BE2C (cell line): ENCODE measurements around the gene ANKDD1B.

Experiments used
- DNase-seq: peaks from one replicate; pipeline ENCODE4 v3.0.0-alpha.2; 2020
- H3K27me3 ChIP-seq: fragments of 250-450 bp; sonication (Bioruptor Pico); 2 replicates; pipeline ENCODE4 v1.5.1; 2020; ENCODE audit warnings: mild to moderate bottlenecking
- H3K36me3 ChIP-seq: fragments of 250-450 bp; sonication (Bioruptor Pico); 2 replicates; pipeline ENCODE4 v1.5.1; 2020; ENCODE audit warnings: mild to moderate bottlenecking
- H3K4me1 ChIP-seq: fragments of 250-450 bp; sonication (Bioruptor Pico); 2 replicates; pipeline ENCODE4 v1.5.1; 2020
- H3K4me3 ChIP-seq: 2 replicates; pipeline ENCODE4 v1.5.1; 2011; ENCODE audit warnings: low read depth, low read length
- H3K9me3 ChIP-seq: fragments of 250-450 bp; sonication (Bioruptor Pico); 2 replicates; pipeline ENCODE4 v1.5.1; 2020
- TF ChIP-seq, protein P1 (sequence below): IDR thresholded peaks from 2 replicates; pipeline ENCODE4 v1.5.1; 2012; ENCODE audit warnings: mild to moderate bottlenecking, low read depth, low read length

ANKDD1B gene

DNA sequence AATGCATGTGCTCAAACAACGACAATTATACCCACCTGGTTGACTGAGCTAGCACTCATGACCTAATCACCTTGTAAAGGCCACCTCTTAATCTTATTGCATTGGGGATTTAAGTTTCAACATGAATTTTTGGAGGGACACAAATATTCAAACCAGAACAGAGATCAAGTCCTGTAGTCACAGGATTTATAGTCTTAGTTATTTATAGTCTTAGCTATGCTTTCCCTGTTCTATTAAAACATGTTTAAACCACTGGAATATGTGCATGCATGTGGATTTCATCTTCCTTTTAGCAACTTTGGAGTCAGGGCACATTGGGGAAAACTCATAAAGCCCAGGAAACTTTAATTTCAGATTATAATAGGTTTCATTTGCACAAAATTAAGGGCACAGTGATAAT lies 26.7 kb downstream of the ANKDD1B start:
- DNase-seq = no peak
- Histone ChIP-seq H3K27me3 (no peaks in the 10 kb centered on the region), H3K4me3 (no peak overlapping the region), H3K9me3 (peaks cover 3% of the 10 kb centered on the region; the same call in 1 of the 2 replicates), H3K4me1 (no peaks in the 10 kb centered on the region), H3K36me3 (no peaks in the 10 kb centered on the region)
- TF ChIP-seq, protein P1, sequence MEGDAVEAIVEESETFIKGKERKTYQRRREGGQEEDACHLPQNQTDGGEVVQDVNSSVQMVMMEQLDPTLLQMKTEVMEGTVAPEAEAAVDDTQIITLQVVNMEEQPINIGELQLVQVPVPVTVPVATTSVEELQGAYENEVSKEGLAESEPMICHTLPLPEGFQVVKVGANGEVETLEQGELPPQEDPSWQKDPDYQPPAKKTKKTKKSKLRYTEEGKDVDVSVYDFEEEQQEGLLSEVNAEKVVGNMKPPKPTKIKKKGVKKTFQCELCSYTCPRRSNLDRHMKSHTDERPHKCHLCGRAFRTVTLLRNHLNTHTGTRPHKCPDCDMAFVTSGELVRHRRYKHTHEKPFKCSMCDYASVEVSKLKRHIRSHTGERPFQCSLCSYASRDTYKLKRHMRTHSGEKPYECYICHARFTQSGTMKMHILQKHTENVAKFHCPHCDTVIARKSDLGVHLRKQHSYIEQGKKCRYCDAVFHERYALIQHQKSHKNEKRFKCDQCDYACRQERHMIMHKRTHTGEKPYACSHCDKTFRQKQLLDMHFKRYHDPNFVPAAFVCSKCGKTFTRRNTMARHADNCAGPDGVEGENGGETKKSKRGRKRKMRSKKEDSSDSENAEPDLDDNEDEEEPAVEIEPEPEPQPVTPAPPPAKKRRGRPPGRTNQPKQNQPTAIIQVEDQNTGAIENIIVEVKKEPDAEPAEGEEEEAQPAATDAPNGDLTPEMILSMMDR = no peak

DNA sequence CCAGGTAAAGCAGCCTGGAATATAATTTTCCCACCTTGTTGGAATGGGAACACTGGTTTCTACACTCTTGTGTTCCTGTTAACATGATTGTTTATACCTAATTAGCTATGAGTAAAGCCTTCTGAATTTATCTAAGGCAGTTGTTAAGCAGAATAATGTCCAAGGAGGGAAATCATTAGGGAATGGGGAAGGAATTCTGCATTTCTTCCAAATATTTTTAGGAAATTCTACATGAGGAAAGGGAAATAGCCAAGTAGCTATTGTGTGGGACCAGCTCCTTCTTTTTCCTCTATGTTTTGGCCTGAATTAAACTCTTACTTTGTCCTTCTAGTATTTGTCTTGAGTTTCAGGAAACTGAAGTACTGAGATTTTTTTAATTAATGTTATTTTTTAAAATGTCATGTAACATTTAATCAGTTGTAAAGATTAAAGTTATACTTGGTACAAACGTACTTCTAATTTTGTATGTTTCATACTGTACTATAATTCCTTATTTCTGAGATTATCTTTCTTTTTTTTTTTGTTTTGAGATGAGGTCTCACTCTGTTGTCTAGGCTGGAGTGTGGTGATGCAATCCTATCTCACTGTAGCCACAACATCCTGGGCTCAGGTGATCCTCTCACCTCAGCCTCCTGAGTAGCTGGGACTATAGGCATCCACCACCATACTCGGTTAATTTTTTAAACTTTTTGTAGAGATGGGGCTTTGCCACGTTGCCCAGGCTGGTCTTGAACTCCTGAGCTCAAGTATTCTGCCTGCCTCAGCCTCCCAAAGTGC lies 28.5 kb downstream of the ANKDD1B start:
- H3K4me1 ChIP-seq = no peaks in the 10 kb centered on the region
- no peaks in the 10 kb centered on the region for H3K36me3 ChIP-seq
- peaks cover 3% of the 10 kb centered on the region; the same call in 1 of the 2 replicates for H3K9me3 ChIP-seq
- H3K4me3 ChIP-seq = no peak overlapping the region
- no peaks in the 10 kb centered on the region for H3K27me3 ChIP-seq
- TF ChIP-seq, protein P1 = no peak
- DNase-seq = no peak

DNA sequence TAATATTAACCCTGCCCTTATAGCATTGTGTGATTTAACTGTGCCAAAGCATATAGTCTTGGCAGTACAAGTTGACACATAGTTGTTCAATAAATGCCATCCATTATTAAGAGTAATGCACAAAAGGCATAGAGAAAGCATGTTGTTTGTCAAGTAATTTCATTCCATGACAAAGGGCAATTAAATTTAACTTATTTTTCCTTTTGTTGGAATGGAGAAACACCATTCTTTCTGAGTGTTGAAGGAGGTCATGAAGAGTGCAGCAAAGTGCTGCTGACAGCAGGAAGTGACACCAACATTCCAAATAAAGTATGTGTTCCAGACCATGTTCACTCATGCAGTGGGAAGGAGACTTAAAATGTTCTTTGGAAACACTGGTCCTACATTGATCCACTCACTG lies 29.1 kb downstream of the ANKDD1B start:
- H3K9me3 ChIP-seq = peaks cover 3% of the 10 kb centered on the region; the same call in 1 of the 2 replicates
- H3K27me3 ChIP-seq = no peaks in the 10 kb centered on the region
- TF ChIP-seq, protein P1 = no peak
- no peak for DNase-seq
- H3K36me3 ChIP-seq = no peaks in the 10 kb centered on the region
- H3K4me1 ChIP-seq = no peaks in the 10 kb centered on the region
- no peak overlapping the region for H3K4me3 ChIP-seq

DNA sequence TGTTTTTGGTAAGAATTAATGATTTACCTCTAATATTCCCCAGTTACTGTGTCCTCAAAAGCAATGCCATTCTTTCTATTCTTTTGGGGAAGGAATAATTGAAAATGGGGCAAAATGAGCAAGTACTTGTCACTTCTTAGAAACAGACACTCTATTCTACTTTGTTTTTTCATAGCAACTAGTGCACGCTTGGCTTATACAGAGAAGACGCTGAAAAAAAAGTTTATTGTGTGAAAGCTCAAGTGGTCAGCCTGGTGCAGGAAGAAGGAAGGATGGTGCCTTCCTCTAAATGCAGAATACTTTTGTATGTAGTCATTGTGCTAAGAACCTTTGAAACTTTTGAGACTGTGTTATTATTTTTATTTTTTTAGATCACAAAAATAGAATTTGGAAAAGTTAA lies 29.6 kb downstream of the ANKDD1B start:
- H3K4me1 ChIP-seq = no peaks in the 10 kb centered on the region
- no peaks in the 10 kb centered on the region for H3K27me3 ChIP-seq
- H3K9me3 ChIP-seq = peaks cover 3% of the 10 kb centered on the region; the same call in 1 of the 2 replicates
- DNase-seq = no peak
- H3K4me3 ChIP-seq = no peak overlapping the region
- TF ChIP-seq, protein P1 = no peak
- no peaks in the 10 kb centered on the region for H3K36me3 ChIP-seq

DNA sequence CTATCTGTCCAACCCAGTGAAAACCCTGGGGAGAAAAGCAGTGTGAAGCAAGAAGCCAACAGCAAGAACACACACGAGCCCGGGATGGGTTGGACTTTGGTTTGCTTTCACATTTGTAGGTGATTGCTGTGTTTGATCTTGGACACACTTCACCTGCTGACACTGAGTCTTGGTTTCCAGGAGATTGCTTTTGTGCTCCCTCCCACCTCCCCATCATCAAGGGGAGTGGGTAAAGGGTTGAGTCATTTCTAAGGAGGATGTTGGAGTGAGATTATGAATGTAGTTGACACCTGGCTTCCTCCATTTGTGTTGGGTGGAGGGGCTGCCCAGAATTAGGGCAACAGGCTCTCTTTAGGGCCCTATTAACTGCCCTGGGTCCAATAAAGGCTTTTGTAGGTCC lies 37.5 kb downstream of the ANKDD1B start:
- Histone ChIP-seq H3K36me3 (no peaks in the 10 kb centered on the region), H3K27me3 (no peaks in the 10 kb centered on the region), H3K4me1 (no peaks in the 10 kb centered on the region; the same call in 1 of the 2 replicates), H3K9me3 (no peaks in the 10 kb centered on the region), H3K4me3 (no peak overlapping the region)
- TF ChIP-seq, protein P1 = no peak
- DNase-seq = no peak

DNA sequence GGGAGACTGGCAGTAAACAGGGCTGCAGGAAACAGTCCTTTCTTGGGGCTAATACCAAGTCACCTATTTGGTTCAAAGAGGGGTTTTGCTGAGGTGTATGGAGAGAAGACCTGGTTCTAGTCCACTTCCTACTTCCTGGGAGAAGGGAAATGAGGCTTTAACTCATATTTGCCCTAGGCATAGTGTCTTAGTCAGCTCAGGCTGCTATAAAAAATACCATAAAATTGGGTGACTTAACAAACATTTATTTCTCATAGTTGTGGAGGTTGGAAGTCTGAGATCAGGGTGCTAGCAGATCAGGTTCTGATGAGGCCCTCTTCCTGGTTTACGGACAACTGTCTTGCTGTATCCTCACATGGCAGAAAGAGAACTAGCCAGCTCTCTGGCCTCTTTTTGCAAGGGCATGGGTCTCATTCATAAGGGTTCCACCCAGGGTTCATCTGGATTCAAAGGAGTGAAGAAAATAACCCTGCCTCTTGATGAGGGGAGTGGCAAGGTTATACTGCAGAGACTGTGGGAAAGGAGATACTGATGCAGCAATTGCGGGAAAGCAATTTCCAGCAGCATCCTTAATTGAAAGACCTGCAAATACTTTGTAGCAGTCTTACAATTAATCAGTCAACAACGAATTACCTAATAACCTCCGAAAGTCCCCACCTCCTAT lies 40.5 kb downstream of the ANKDD1B start:
- H3K9me3 ChIP-seq = no peaks in the 10 kb centered on the region
- no peak overlapping the region for H3K4me3 ChIP-seq
- TF ChIP-seq, protein P1 = no peak
- no peak for DNase-seq
- no peaks in the 10 kb centered on the region for H3K27me3 ChIP-seq
- H3K36me3 ChIP-seq = no peaks in the 10 kb centered on the region
- peaks cover 6% of the 10 kb centered on the region for H3K4me1 ChIP-seq
